Measurements from ENCODE around the gene INKA2.
A peak's percentile ranks its signal among the peaks of the same experiment; 100 is the strongest.

The INKA2 gene

GRCh38 chr1:111739194-111739924 lies at the start of gene INKA2:
INKA2 (minus strand) TSS chr1:111739395; CDS start chr1:111739242, 153 bp downstream.
- DNase-seq (ENCODE audit: low read depth in 3 of 3) = peak; percentile 45 to 83 (median 63)

GRCh38 chr1:111786669-111787207 lies 47.5 kb upstream of the INKA2 start:
- no peak for DNase-seq (ENCODE audit: low read depth in 3 of 3)

GRCh38 chr1:111784273-111784901 lies 45.2 kb upstream of the INKA2 start:
- no peak for DNase-seq (ENCODE audit: low read depth in 3 of 3)

GRCh38 chr1:111779546-111779945 lies 40.4 kb upstream of the INKA2 start:
- no peak for DNase-seq (ENCODE audit: low read depth in 3 of 3)

- no peak for DNase-seq (ENCODE audit: low read depth in 3 of 3)
These were observed 39.4 kb upstream of the INKA2 start for GRCh38 chr1:111778541-111779051.

GRCh38 chr1:111778066-111778465 lies 38.9 kb upstream of the INKA2 start:
- DNase-seq (ENCODE audit: low read depth in 3 of 3) = no peak

GRCh38 chr1:111777301-111777700 lies 38.1 kb upstream of the INKA2 start:
- DNase-seq (ENCODE audit: low read depth in 3 of 3) = no peak

GRCh38 chr1:111776861-111777260 lies 37.7 kb upstream of the INKA2 start:
- no peak for DNase-seq (ENCODE audit: low read depth in 3 of 3)

GRCh38 chr1:111776391-111776790 lies 37.2 kb upstream of the INKA2 start:
- no peak for DNase-seq (ENCODE audit: low read depth in 3 of 3)

GRCh38 chr1:111775966-111776365 lies 36.8 kb upstream of the INKA2 start:
- no peak for DNase-seq (ENCODE audit: low read depth in 3 of 3)

GRCh38 chr1:111770916-111771315 lies 31.7 kb upstream of the INKA2 start:
- no peak for DNase-seq (ENCODE audit: low read depth in 3 of 3)

GRCh38 chr1:111769517-111770146 lies 30.4 kb upstream of the INKA2 start:
- DNase-seq (ENCODE audit: low read depth in 3 of 3) = peak in 1 of 3 experiments; percentile 23

- DNase-seq (ENCODE audit: low read depth in 3 of 3) = no peak
These were observed 29.4 kb upstream of the INKA2 start for GRCh38 chr1:111768625-111769024.

- no peak for DNase-seq (ENCODE audit: low read depth in 3 of 3)
These were observed 28.8 kb upstream of the INKA2 start for GRCh38 chr1:111768023-111768422.

- no peak for DNase-seq (ENCODE audit: low read depth in 3 of 3)
These were observed 23.1 kb upstream of the INKA2 start for GRCh38 chr1:111762332-111762731.

- DNase-seq (ENCODE audit: low read depth in 3 of 3) = no peak
These were observed 22.5 kb upstream of the INKA2 start for GRCh38 chr1:111761717-111762116.

GRCh38 chr1:111758373-111758772 lies 19.2 kb upstream of the INKA2 start:
- no peak for DNase-seq (ENCODE audit: low read depth in 3 of 3)

- no peak for DNase-seq (ENCODE audit: low read depth in 3 of 3)
These were observed 16.9 kb upstream of the INKA2 start for GRCh38 chr1:111756124-111756513.

- peak; percentile 86 to 93 (median 87) for DNase-seq (ENCODE audit: low read depth in 3 of 3)
These were observed 16.3 kb upstream of the INKA2 start, which contains the start of gene DDX20 for GRCh38 chr1:111755331-111756123. DDX20 (plus strand) TSS chr1:111755901; CDS start chr1:111755925, 24 bp downstream.

GRCh38 chr1:111754984-111755330 lies 15.8 kb upstream of the INKA2 start:
- DNase-seq (ENCODE audit: low read depth in 3 of 3) = peak in 1 of 3 experiments; percentile 33

- DNase-seq (ENCODE audit: low read depth in 3 of 3) = no peak
These were observed 12.8 kb upstream of the INKA2 start for GRCh38 chr1:111751906-111752575.

All from stimulated activated CD4-positive, alpha-beta T cell treated with anti-CD3 and anti-CD28 coated beads, TNF-alpha, amount 100 ng/mL, for 24 hours (primary cell).